HepG2 (cell line): ENCODE measurements around the gene RYK. TPM values are rescaled to one million over a fixed set of nuclear protein-coding genes. Genes with fewer than 3 reads are reported as not detected.
"Not testable (repeated sequence)": the region's sequence is repeated elsewhere in the genome, so short reads cannot be mapped to it uniquely, and the experiment has no call there.

Experiments
- ATAC-seq: fragments of 200-7000 bp; cut with Tn5 transposase; 3 replicates; pipeline ENCODE4 v1.9.1; 2020; ENCODE audit warnings: mild to moderate bottlenecking, moderate library complexity
- BruUV-seq: library from RNA; stranded (reverse); fragments of 400-500 nt; replicated peaks from 2 replicates; lab custom pipeline; 2021; lab: Mats Ljungman, UMichigan
- CTCF ChIA-PET: fragments of 300-600 bp; formaldehyde crosslinking; extraction: SDS; loops from one replicate; lab custom pipeline; 2021; ENCODE audit warnings: low total read pairs, inconsistent platforms, low intra/inter-chr PET ratio; lab: Yijun Ruan, JAX
- POLR2A ChIA-PET: fragments of 350-600 bp; sonication (Branson Sonifier 250); formaldehyde crosslinking; loops from one replicate; lab custom pipeline; 2020; ENCODE audit warnings: antibody characterized with exemption, inconsistent platforms; lab: Yijun Ruan, JAX
- DNase-seq: peaks from one replicate; pipeline ENCODE4 v3.0.0-alpha.2; 2015; ENCODE audit warnings: low spot score
- FAIRE-seq: peaks from 3 replicates; lab custom pipeline; 2011; peaks lifted over from hg19 to GRCh38; lab: Jason Lieb, UNC
- H2AFZ ChIP-seq: one replicate; pipeline ENCODE4 v1.6.1; 2011; ENCODE audit warnings: low read length, inconsistent platforms
- H3K27ac ChIP-seq: fragments of 300-600 bp; 3 replicates; pipeline ENCODE4 v1.8.0; 2011; ENCODE audit warnings: mixed run types, mild to moderate bottlenecking, mixed read lengths, low read length, inconsistent platforms; ENCODE audit not compliant: insufficient read depth; ENCODE audit errors: extremely low read length
- H3K27me3 ChIP-seq, 2 experiments: fragments of 200-600 bp in 1 of 2; 2 replicates in 1 of 2; 3 replicates in 1 of 2; pipeline versions ENCODE4 v1.6.0 to v1.8.0; 2011; ENCODE audit warnings: low read length in 2 of 2, mild to moderate bottlenecking in 2 of 2, moderate library complexity in 2 of 2, inconsistent platforms in 1 of 2; ENCODE audit not compliant: insufficient read depth in 2 of 2, control insufficient read depth in 1 of 2
- H3K36me3 ChIP-seq, 2 experiments: fragments of 200-600 bp in 1 of 2; replicated peaks in 1 of 2; 2 replicates in 1 of 2; 3 replicates in 1 of 2; pipeline versions ENCODE4 v1.5.1 to v1.8.0; 2011; ENCODE audit warnings: low read length in 2 of 2, inconsistent platforms in 1 of 2; ENCODE audit not compliant: insufficient read depth in 2 of 2, control insufficient read depth in 1 of 2
- H3K4me1 ChIP-seq: 2 replicates; pipeline ENCODE4 v1.5.1; 2012; ENCODE audit warnings: low read length, inconsistent platforms; ENCODE audit not compliant: insufficient read depth
- H3K4me2 ChIP-seq: 2 replicates; pipeline ENCODE4 v1.6.0; 2011; ENCODE audit warnings: low read depth, low read length, inconsistent platforms
- H3K4me3 ChIP-seq, 3 experiments: fragments of 200-600 bp in 1 of 3; sonication (generic), shearing (Covaris generic) in 1 of 3; replicated peaks in 1 of 3; 2 replicates each; pipeline ENCODE4 v1.5.1; 2011 to 2016; ENCODE audit warnings: low read length in 3 of 3, inconsistent platforms in 2 of 3, low read depth in 2 of 3, mild to moderate bottlenecking in 2 of 3, control low read depth in 1 of 3, mixed read lengths in 1 of 3; ENCODE audit not compliant: insufficient read depth in 1 of 3
- H3K79me2 ChIP-seq: one replicate; pipeline ENCODE4 v1.6.1; 2011; ENCODE audit warnings: low read length, inconsistent platforms; ENCODE audit not compliant: insufficient read depth
- H3K9ac ChIP-seq: 2 replicates; pipeline ENCODE4 v1.6.0; 2011; ENCODE audit warnings: mild to moderate bottlenecking, low read depth, low read length, inconsistent platforms; ENCODE audit not compliant: insufficient read depth
- H3K9me3 ChIP-seq: 2 replicates; pipeline ENCODE4 v1.5.1; 2012; ENCODE audit warnings: mild to moderate bottlenecking, low read length
- H4K20me1 ChIP-seq: 2 replicates; pipeline ENCODE4 v1.6.0; 2011; ENCODE audit warnings: inconsistent platforms, mild to moderate bottlenecking, low read length, moderate library complexity; ENCODE audit not compliant: insufficient read depth
- JDP2 ChIP-seq: sonication (generic); formaldehyde crosslinking; IDR thresholded peaks from 2 replicates; pipeline ENCODE4 v1.8.1; 2022; ENCODE audit warnings: missing genetic modification reagents, borderline replicate concordance
- PRPF4 ChIP-seq: fragments of 200-400 bp; formaldehyde crosslinking; IDR thresholded peaks from 2 replicates; pipeline ENCODE4 v1.6.1; 2016; ENCODE audit warnings: low read length, low read depth; ENCODE audit not compliant: poor library complexity, severe bottlenecking
- TBX2 ChIP-seq: sonication (generic); formaldehyde crosslinking; IDR thresholded peaks from 2 replicates; pipeline ENCODE4 v1.5.0; 2020; ENCODE audit warnings: missing genetic modification reagents, mild to moderate bottlenecking, borderline replicate concordance
- ZNF282 ChIP-seq: fragments of 450-650 bp; IDR thresholded peaks from 2 replicates; pipeline ENCODE4 v1.6.1; 2018; ENCODE audit not compliant: partially characterized antibody
- ZNF672 ChIP-seq: sonication (generic); formaldehyde crosslinking; IDR thresholded peaks from 2 replicates; pipeline ENCODE4 v1.8.1; 2022; ENCODE audit warnings: missing genetic modification reagents
- WGBS: methylation state at CpG from one replicate; pipeline ENCODE4 v1.1.6; 2017; ENCODE audit warnings: low lambda C conversion rate; 5-methylcytosine and 5-hydroxymethylcytosine counted together
- in situ Hi-C: cut with HindIII; loops from 2 replicates; pipeline ENCODE4 v1.10.0; 2017; ENCODE audit warnings: low pct_unique_long_range_greater_than_20kb; ENCODE audit not compliant: extremely low pct_ligation_motif_present
- intact Hi-C: fragments of 100-400 bp; cut with micrococcal nuclease; formaldehyde crosslinking; loops from one replicate; pipeline ENCODE4 v1.10.0; 2022; ENCODE audit not compliant: unreplicated experiment
- polyA plus RNA-seq, 8 experiments: library from polyadenylated mRNA; depleted of rRNA in 3 of 8; stranded (reverse) in 7 of 8; unstranded in 1 of 8; fragments of >200 nt; fragmentation: Illumina TruSeq in 4 of 8; extraction: Trizol in 4 of 8; gene quantifications; 2 replicates each; pipeline versions ENCODE4 v1.2.1 to v1.2.3, GENCODE V29; 2011 to 2016; ENCODE audit warnings: low read depth in 4 of 8, missing spikeins in 1 of 8, mixed read lengths in 1 of 8; ENCODE audit not compliant: insufficient read depth in 1 of 8
- total RNA-seq, 5 experiments: library from RNA; depleted of rRNA; stranded (reverse); fragments of >200 nt; fragmentation: Illumina TruSeq; extraction: Trizol; gene quantifications; 2 replicates each; pipeline ENCODE4 v1.2.3, GENCODE V29; 2016; ENCODE audit warnings: low read depth in 1 of 5
- TF ChIP-seq, protein P1 (sequence below): sonication (generic); formaldehyde crosslinking; IDR thresholded peaks from 2 replicates; pipeline ENCODE4 v1.5.0; 2020; ENCODE audit warnings: mild to moderate bottlenecking, missing genetic modification reagents
- TF ChIP-seq, protein P2 (sequence below): sonication (generic); formaldehyde crosslinking; IDR thresholded peaks from 2 replicates; pipeline ENCODE4 v1.5.1; 2020; ENCODE audit warnings: missing genetic modification reagents, mild to moderate bottlenecking, borderline replicate concordance
- TF ChIP-seq, protein P3 (sequence below): sonication (generic); formaldehyde crosslinking; IDR thresholded peaks from 2 replicates; pipeline ENCODE4 v1.9.0; 2021; ENCODE audit warnings: mild to moderate bottlenecking, missing genetic modification reagents

RYK gene
- total and polyA plus RNA-seq, 2 of the 13 experiments (the other 11 are each of a cell fraction or from before 2014, with no cell fraction given): 35.0 to 66.2 TPM

DNA sequence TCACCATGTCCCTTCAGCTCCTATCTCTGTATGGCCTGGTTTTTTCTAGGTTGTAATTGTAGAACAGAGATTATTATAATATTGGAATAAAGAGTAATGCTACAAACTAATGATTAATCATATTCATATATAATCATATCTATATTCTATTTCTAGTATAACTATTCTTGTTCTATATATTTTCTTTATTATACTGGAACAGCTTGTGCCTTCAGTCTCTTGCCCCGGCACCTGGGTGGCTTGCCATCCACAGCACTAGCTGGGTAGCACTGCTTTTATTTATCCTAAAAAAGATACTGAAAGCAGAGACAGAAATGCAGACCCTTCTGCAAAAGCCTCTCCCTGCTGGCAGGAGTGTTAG lies 25.9 kb downstream of the RYK start:
- WGBS: 100% methylated on average over 1 of the region's 1 CpG
- peaks cover 69% of the 10 kb centered on the region for H3K79me2 ChIP-seq

DNA sequence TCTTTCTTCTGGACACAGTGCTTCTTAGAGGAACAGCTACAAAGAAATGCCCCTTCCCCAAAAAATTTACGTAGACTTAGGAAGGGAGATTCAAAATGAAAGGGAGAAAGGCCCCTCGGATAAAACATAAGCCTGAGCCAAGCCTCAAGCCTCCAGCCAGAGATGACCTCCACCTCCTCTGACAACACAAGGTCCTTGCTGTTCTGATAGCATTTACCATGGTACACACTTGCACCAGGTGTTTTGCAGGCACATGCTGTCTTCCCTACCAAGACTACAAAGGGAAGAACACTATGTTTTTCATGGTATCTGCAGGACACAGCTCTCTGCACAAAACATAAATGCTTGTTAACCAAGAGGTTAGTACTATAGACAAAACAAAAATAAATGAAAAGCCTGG lies 27.8 kb downstream of the RYK start:
- Histone ChIP-seq H3K36me3 (peaks cover 3 to 18% of the 10 kb centered on the region in 2 experiments), H3K27ac (no peak overlapping the region), H4K20me1 (peaks cover 12% of the 10 kb centered on the region), H2AFZ (no peak overlapping the region), H3K4me3 (no peak overlapping the region), H3K27me3 (no peaks in the 10 kb centered on the region), H3K4me1 (peaks cover 6% of the 10 kb centered on the region; the same call in 1 of the 2 replicates), H3K9me3 (no peaks in the 10 kb centered on the region), H3K4me2 (no peak overlapping the region), H3K79me2 (peaks cover 53% of the 10 kb centered on the region), H3K9ac (no peak overlapping the region)
- intact Hi-C loops: no loop called here
- ATAC-seq (no peak), FAIRE-seq (no peak), DNase-seq (no peak)
- WGBS: 97% methylated on average over 2 of the region's 2 CpGs
- no TSS peak for BruUV-seq
- in situ Hi-C loops: no loop called here
- ChIA-PET POLR2A (no interaction called here), CTCF (no interaction called here)
- TF ChIP-seq ZNF282 (no peak), PRPF4 (no peak), ZNF672 (CRISPR knock-in tag) (no peak), JDP2 (CRISPR knock-in tag) (no peak), TBX2 (no peak)
- TF ChIP-seq, protein P1, sequence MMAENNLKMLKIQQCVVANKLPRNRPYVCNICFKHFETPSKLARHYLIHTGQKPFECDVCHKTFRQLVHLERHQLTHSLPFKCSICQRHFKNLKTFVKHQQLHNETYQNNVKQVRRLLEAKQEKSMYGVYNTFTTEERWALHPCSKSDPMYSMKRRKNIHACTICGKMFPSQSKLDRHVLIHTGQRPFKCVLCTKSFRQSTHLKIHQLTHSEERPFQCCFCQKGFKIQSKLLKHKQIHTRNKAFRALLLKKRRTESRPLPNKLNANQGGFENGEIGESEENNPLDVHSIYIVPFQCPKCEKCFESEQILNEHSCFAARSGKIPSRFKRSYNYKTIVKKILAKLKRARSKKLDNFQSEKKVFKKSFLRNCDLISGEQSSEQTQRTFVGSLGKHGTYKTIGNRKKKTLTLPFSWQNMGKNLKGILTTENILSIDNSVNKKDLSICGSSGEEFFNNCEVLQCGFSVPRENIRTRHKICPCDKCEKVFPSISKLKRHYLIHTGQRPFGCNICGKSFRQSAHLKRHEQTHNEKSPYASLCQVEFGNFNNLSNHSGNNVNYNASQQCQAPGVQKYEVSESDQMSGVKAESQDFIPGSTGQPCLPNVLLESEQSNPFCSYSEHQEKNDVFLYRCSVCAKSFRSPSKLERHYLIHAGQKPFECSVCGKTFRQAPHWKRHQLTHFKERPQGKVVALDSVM (CRISPR knock-in tag): no peak
- TF ChIP-seq, protein P2, sequence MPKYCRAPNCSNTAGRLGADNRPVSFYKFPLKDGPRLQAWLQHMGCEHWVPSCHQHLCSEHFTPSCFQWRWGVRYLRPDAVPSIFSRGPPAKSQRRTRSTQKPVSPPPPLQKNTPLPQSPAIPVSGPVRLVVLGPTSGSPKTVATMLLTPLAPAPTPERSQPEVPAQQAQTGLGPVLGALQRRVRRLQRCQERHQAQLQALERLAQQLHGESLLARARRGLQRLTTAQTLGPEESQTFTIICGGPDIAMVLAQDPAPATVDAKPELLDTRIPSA: no peak
- TF ChIP-seq, protein P3, sequence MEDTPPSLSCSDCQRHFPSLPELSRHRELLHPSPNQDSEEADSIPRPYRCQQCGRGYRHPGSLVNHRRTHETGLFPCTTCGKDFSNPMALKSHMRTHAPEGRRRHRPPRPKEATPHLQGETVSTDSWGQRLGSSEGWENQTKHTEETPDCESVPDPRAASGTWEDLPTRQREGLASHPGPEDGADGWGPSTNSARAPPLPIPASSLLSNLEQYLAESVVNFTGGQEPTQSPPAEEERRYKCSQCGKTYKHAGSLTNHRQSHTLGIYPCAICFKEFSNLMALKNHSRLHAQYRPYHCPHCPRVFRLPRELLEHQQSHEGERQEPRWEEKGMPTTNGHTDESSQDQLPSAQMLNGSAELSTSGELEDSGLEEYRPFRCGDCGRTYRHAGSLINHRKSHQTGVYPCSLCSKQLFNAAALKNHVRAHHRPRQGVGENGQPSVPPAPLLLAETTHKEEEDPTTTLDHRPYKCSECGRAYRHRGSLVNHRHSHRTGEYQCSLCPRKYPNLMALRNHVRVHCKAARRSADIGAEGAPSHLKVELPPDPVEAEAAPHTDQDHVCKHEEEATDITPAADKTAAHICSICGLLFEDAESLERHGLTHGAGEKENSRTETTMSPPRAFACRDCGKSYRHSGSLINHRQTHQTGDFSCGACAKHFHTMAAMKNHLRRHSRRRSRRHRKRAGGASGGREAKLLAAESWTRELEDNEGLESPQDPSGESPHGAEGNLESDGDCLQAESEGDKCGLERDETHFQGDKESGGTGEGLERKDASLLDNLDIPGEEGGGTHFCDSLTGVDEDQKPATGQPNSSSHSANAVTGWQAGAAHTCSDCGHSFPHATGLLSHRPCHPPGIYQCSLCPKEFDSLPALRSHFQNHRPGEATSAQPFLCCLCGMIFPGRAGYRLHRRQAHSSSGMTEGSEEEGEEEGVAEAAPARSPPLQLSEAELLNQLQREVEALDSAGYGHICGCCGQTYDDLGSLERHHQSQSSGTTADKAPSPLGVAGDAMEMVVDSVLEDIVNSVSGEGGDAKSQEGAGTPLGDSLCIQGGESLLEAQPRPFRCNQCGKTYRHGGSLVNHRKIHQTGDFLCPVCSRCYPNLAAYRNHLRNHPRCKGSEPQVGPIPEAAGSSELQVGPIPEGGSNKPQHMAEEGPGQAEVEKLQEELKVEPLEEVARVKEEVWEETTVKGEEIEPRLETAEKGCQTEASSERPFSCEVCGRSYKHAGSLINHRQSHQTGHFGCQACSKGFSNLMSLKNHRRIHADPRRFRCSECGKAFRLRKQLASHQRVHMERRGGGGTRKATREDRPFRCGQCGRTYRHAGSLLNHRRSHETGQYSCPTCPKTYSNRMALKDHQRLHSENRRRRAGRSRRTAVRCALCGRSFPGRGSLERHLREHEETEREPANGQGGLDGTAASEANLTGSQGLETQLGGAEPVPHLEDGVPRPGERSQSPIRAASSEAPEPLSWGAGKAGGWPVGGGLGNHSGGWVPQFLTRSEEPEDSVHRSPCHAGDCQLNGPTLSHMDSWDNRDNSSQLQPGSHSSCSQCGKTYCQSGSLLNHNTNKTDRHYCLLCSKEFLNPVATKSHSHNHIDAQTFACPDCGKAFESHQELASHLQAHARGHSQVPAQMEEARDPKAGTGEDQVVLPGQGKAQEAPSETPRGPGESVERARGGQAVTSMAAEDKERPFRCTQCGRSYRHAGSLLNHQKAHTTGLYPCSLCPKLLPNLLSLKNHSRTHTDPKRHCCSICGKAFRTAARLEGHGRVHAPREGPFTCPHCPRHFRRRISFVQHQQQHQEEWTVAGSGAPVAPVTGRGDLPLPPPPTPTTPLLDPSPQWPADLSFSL (CRISPR knock-in tag): no peak

More for the DNA sequence above, 25.9 kb downstream of the RYK start:
- BruUV-seq, in situ Hi-C loops, H3K27me3 ChIP-seq, DNase-seq, intact Hi-C loops, POLR2A ChIA-PET, H3K4me1 ChIP-seq, ATAC-seq, H3K4me2 ChIP-seq, H3K9ac ChIP-seq, H3K9me3 ChIP-seq, H3K27ac ChIP-seq, FAIRE-seq, H3K4me3 ChIP-seq, H2AFZ ChIP-seq: not testable (repeated sequence)
- H3K36me3 ChIP-seq: peaks cover 3 to 15% of the 10 kb centered on the region in 2 experiments
- H4K20me1 ChIP-seq: peaks cover 15% of the 10 kb centered on the region
- CTCF ChIA-PET: interaction anchor here (1.1 kb wide), 1 partner anchor 11 kb away, joined by 7 read pairs; no protein-coding TSS in a partner anchor
